NCI-H2107 (cell line): ENCODE data around the gene PDLIM5.
"Not testable (repeated sequence)": the region's sequence is repeated elsewhere in the genome, so short reads cannot be mapped to it uniquely, and the experiment has no call there.

Source experiments
- DNase-seq: peaks from one replicate; lab custom pipeline; 2025; lab: John Stamatoyannopoulos, UW

The PDLIM5 gene, protein sequence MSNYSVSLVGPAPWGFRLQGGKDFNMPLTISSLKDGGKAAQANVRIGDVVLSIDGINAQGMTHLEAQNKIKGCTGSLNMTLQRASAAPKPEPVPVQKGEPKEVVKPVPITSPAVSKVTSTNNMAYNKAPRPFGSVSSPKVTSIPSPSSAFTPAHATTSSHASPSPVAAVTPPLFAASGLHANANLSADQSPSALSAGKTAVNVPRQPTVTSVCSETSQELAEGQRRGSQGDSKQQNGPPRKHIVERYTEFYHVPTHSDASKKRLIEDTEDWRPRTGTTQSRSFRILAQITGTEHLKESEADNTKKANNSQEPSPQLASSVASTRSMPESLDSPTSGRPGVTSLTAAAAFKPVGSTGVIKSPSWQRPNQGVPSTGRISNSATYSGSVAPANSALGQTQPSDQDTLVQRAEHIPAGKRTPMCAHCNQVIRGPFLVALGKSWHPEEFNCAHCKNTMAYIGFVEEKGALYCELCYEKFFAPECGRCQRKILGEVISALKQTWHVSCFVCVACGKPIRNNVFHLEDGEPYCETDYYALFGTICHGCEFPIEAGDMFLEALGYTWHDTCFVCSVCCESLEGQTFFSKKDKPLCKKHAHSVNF

DNA sequence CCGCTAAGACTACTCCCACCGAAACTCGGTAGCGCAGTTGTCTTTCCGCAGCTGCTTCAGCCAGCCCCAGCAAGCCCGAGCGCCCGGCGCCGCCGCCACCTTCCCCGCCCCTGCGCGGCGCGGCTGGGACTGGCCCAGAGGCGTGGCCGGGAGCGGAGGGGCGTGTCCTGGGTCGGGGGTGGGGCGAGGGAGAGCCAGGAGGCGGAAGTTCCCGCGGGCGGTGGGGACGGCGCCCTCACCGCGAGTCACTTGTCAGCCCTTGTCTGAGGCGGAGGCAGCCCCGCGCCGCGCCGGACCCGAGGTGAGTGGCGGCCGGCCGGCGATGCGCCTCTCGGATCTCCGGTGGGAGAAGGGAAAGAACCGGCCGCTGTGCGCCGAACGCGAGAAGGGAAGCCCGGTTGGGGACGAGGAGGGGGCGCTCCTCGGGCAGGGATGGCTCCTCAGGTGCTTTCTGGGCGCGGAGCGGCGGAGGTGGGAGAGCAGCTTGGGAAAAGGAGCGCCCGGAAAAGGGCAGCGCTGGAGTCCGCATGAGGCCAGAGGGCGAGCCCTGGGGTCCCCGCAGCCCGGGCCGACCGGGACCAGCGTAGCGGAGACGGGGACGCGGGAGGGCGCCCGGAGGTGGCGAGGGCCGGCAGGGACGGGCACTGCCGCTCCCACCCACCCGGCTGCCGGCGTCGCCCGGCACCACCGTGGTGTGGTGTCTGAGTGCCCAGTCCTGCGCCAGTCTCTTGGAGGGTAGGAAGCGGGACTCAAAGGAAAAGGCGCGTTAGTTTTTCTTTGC, at the start of gene PDLIM5:
PDLIM5 (plus strand) TSS at position 248 of the 781 bp plus-strand sequence. CDS start 3,347 bp downstream, outside the sequence.
- DNase-seq, result peak; percentile 65

DNA sequence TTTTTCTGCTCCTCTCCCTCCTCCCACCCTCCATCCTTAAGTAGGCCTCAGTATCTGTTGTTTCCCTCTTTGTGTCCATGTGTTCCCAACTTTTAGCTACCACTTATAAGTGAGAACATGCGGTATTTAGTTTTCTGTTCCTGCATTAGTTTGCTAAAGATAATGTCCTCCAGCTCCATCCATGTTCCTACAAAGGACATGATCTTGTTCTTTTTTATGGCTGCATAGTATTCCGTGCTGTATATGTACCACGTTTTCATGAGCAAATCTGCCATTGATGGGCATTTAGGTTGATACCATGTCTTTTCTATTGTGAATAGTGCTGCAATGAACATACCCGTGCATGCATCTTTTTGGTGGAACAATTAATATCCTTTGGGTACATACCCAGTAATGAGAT, 49.3 kb upstream of the PDLIM5 start:
- DNase-seq, result not testable (repeated sequence)

DNA sequence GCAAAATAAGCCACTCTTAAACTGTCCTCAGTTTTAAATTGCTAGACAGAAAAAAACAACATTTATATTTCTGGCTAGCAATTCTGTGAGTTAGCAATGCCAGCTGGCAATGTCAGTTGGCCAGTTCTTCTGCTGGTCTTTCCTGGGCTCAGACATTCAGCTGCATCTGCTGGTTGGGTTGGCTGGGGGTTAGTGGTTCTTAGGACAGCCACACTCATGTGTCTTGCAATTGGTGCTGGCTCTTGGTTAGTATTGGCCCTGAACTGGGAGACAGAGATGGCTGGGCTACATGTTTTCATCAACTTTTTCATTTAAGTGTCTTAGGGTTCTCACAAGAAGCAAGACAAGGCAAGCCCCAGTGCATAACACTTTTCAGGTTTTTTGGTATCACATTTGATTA, 48.0 kb upstream of the PDLIM5 start:
- no peak for DNase-seq

DNA sequence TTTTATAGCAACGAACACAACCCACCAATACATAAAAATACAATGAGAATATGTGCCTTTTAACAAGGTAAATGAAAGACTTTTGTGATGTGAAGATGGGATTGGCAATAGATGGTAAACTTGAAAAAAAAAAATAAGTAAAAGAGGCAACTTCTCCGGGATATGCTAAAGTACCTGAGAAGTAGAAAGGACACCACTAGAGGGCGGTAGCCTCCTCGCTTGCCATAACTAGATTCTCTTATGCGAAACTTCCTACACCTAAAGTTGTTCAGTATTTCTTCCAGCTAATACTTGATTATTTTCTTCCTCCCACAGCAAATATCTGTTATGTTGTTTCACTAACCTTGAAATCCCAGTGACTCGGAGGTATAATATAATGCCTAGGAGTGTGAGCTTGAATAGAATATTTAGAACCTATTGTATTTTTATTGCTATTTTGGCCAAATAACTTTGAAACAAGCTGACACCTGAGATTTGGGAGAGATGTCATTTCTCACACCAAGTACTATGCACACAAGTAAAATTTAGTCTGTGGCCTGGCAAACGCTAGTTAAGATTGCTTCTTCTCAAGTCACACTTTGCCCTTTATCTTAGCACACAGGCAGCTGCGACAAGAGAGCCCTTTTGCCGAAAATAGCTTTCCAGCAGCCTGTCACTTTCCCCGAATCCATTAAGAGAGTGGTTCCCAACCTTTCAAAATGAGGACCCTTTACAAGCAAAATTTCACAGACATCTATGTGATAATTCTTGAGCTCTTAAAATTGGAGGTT, 44.9 kb upstream of the PDLIM5 start:
- no peak for DNase-seq

DNA sequence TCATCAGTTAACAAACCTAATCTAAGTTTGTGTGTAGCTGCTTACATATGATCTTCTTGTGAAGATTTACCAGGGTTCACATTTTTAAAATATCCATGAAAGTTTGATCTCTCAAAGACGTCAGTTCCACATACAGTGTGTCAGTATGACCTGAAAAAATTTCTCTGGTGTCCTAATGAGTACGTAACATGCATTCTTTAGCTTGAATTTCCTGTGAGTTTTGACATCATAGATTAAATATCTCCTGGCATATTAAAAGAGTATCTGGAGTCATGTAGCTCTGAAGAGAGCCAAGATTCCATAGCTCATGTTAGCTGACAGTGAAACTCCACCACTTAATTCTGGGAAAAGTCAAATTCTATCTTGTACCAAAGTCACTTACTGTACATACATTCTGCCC, 43.9 kb upstream of the PDLIM5 start:
- no peak for DNase-seq

DNA sequence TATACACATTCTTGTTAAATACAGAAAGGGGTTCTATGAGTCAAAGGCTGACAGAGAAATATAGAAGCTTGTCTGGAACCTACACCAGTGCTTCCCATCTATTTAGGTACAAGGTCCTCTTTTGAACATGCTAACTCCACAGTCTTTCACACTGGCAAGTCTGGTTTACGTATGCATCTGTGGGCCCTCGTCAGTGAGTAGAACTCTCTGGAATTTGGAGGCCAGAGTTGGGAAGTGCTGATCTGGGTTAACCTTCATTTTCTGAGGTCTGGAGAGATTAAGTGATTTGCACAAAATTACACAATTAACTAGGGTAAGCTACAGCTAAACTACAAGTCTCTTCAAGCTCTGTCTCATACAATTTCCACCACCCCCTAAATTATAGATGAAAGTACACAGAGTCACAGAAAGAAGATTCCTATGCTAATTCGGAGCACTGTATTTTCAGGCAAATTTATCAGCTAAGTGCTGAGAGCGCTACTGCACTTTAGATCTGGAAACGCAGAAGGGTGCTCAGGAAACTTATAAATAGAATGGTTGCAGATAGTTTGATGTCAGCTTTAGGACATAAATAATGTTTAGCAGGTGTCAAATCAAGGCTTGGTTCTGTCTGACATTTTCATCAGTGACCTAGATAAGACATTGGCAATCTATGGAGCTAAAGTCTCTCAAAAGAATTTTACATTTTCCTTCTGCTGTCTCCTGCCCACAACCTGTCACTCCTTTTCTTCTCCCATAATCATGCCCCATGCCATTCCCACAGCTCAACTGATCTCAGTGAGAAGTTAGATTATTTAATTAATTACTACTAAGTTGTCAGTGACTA, 43.0 kb upstream of the PDLIM5 start:
- DNase-seq, result no peak

DNA sequence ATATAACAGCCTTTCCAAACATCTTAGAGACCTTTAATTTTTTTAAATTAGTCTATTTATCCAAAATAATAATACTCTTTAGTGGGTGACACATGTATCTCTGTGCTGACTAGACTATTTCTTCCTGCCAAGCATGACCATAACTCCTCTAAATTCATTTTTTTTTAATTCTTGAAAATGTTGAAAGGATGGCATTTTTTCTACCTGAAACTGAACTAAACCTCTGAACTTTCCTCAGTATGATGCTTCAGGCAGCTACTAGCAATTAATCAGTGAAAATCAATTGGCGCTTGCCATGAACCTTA, 42.4 kb upstream of the PDLIM5 start:
- no peak for DNase-seq

DNA sequence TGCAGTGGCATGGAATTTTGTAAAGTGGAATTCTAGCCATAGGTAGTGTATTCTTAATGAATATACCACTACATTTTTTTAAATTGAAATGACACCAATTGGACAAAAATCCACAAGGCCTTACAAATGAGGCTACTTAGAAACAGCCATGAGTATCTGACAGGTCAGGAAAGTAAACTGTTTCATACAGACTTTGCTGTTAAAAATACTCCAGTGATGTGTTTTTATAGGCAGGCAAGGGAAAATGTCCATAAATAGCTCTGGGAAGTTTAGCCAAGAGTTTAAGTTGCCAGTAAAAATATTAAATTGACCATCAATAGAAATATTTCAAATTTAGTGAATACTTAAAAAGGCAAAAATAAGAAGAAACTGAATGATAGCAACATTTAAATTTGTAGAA, 41.8 kb upstream of the PDLIM5 start:
- no peak for DNase-seq

DNA sequence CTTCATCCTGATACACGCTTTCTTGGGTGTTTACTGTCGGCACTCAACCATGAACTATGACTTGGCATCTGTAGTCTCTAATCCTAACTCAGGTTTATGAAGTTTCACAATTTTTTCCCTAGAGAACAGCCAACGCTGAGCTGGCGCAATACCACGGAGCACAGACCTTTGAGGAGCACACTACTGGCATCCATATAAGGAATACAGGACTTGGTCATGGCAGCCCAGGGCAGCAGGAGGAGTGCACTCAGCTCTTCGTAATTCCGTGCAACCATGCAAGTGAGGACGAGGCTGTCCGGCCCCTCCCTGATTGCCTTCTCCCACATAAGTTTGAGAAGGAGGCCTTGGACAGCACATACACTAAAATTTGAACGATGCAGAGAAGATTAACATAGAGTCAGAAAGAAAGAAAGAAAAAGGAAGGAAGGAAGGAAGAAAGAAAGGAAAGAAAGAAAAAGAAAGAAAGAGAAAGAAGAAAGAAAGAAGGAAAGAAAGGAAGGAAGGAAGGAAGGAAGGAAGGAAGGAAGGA, 41.0 kb upstream of the PDLIM5 start:
- no peak for DNase-seq

DNA sequence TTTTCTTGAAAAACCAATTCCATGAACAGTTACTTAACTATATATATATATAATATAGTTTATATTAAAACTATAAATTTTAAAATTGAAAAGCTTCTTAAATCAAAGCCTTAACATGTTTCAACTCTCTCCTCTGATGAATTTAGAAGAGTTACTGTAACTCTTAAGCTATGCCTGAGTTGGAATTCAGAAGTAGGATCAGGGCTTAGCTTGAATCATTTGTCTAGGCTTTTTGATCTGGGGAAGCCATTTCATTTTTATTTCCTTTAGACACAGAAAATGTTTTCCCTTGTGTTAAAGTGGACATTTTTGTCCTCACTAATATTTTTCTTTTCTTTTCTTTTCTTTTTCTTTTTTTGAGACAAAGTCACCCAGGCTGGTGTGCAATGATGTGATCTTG, 40.4 kb upstream of the PDLIM5 start:
- no peak for DNase-seq

DNA sequence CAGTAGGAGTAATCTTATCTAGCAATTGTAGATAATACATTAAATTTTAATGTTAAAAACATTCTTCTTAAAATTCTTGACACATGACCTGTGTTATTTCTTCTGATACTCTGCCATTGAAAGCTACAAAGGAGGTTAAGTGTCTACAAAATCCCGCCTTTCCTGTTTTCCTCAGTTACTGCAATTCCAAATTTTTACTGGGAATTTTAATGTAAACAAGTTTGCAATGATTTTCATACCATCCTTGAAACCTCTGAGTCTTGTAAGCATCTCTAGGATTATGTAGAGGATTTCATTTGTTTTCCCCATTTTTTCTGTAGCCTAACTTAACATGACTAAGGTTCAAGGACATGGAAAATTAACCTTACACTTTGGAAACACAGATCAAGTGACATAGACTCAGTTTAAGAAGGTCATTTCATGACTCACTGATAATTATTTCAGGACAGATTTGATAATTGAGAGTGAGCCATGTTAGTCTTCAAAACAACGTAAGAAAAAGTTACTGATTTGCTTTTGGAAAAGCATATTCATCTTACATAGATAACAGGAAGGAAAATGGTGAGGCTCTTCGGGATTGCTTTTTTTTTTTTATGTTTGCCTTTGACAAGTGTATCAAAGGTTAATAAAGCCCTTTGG, 39.6 kb upstream of the PDLIM5 start:
- DNase-seq, result no peak

DNA sequence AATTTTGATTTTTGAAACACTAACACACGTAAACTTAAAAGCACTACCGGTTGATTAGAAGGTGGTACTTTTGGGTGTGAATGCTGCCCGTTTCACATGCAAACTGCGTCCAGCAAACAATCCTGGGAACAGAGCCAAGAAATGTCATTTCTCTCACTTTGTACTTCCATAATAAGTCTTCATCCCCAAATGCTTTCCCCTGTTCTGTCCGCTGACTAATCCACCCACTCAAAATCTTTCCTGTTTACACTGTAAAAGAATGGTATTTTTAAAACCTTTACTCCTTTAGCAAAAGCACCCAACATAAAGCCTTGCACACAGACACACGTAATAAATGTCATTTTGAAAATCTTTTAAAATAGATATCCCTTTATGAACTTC, 39.1 kb upstream of the PDLIM5 start:
- DNase-seq, result no peak

DNA sequence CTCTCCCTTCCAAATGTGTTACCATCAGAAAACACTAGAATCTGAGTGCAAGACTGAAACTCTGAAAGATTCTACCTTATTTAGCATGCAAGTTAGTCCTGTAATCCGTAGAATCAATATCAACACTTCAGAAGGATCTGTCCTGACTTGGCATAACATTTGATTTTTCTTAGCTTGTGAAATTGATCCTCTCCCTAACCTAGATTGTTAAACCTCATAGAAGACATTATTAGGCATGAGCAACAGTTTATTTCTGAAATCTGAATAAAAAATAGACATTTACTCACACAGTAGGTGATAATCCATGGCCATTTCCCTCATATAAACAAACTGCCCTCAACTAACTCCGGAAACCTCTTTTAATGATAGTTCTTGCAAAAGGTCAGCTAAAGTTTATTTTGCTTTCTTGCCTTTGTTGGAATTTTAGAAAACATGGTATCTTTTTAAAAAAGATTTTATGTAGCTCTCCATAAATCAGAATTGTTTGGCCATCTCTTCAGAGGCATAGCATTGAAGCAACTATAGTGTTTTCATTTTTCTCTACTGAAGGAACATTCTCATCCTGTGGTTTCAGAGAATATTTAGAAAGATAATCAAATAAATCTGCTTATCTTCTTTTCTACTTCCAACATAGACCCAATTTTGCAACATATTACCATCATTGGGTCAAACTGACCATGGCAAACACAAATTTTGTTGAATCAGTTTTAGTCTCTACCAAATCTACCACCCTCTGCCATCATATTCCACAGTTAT, 38.5 kb upstream of the PDLIM5 start:
- DNase-seq, result no peak

DNA sequence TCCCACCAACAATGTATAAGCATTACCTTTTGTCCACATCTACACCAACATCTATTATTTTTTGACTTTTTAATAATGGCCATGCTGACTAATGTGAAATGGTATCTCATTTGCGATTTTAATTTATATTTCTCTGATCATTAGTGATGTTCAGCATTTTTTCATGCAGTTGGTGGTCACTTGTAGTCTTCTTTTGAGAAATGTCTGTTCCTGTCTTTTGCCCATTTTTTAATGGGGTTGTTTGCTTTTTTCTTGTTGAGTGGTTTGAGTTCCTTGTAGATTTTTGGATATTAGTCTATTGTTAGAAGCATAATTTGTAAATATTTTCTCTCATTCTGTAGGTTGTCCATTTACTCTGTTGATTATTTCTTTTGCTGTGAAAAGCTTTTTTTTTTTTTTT, 36.8 kb upstream of the PDLIM5 start:
- no peak for DNase-seq

DNA sequence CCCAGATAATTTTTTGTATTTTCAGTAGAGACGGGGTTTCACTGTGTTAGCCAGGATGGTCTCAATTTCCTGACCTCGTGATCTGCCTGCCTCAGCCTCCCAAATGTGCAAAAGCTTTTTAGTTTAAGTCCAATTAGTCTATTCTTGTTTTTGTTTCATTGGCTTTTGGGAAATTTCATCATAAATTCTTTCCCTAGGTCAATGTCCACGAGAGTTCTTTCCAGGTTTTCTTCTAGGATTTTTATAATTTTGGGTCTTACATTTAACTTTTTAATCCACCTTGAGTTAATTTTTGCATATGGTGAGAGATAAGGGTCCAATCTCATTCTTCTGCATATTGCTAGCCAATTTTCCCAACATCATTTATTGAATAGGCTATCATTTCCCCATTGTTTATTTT, 36.3 kb upstream of the PDLIM5 start:
- DNase-seq, result no peak

DNA sequence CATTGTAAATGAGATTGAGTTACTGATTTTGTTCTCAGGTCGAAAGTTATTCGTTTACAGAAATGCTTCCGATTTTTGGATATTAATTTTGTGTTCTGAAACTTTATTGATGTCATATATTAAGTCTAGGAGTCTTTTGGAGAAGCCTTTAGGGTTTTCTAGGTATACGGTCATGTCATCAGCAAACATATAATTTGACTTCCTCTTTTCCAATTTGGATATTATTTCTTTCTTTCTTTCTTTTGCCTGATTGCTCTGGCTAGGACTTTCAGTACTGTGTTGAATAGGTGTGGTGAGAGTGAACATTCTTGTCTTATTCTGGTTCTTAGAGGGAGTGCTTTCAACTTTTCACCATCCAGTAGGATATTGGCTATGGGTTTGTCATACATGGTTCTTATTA, 35.4 kb upstream of the PDLIM5 start:
- no peak for DNase-seq

DNA sequence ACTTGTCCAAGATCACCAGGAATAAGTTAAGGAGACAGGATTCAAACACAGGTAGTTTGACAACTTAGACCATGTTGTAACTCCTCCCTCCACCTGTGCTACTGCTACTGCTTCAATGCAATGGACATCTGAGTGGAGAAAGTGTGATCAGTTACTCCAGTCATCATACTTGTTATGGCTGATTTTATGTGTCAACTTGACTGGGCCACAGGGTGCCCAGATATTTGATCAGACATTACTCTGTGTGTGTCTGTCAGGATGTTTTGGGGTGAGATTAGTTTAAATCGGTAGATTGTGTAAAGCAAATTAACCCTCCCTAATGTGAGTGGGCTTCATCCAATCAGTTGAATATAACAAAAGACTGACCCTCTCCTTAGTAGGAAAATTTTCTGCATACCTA, 34.8 kb upstream of the PDLIM5 start:
- DNase-seq, result no peak

DNA sequence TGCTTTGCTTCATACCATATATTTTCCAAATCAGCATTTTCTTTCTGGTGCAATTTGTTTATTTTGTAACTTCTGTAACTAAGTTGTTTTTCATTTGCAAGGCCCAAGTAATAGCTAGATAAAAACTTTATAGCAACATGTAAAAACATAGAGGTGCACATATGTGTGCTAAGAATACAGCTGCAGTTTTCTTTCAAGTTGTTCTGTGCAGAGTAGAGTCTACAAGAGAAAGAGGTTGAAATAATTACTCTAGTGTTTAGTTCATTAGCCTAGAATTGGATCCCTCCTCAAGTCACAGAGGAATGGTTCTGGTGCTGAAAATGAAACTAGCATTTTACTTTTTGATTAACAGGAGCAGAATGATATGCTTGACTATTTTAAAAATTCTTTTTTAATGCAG, 32.2 kb upstream of the PDLIM5 start:
- DNase-seq, result no peak

DNA sequence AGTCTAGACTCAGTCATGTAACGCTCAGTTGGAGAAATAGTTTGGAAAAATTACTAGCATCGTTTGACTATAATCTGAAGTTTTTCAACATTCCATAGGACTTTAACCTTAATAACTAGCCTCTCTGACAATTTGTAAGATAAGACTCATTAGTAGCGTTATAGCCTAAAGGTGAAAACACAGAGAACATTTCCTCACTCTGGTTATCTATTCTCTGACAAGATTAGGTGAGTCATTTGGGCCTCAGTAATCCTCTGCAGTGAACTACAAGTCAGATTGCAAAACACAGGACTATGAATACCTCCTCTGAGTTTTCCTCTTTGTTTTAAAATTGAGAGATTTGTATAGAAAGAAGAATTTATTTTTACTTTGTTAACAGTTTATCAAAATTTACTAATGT, 31.8 kb upstream of the PDLIM5 start:
- DNase-seq, result no peak

DNA sequence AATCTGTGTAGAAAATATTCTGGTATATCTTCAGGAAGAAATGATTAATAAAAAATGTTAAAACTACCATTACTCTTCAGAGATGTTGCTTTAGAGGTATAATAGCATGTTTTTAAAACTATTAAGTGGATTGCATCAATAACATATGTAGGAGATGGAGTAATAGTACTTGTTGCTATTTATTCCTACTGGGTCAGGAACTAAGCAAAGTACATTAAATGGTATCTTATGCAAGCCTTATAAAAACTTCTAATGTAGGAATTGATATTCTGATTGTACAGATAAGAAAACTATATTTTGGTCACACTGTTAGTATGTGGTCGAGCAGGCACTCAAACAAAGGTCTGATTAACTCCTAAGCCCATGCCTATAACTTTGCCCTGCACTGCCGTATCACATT, 31.4 kb upstream of the PDLIM5 start:
- DNase-seq, result no peak
